ENCODE results near the gene MMP27.

GRCh38 chr11:102716527-102716926, 11.0 kb upstream of the MMP27 start:
- TF ChIP-seq CTCF (IDR thresholded peaks at IDR 0.05) (no peak), POLR2AphosphoS5 (IDR thresholded peaks at IDR 0.05) (no peak), POLR2A (IDR thresholded peaks at IDR 0.05) (no peak), EP300 (IDR thresholded peaks at IDR 0.05) (no peak)

All from upper lobe of left lung (tissue), 4 donors.